Fibroblast of the aortic adventitia (primary cell): ENCODE data around the gene SLC24A3. TPM values are rescaled to one million over a fixed set of nuclear protein-coding genes. Genes with fewer than 3 reads are reported as not detected.

Source experiments
- DNase-seq: peaks from one replicate; pipeline ENCODE4 v3.0.0-alpha.2; 2010; ENCODE audit warnings: low read depth
- H3K4me3 ChIP-seq: 2 replicates; pipeline ENCODE4 v1.5.1; 2011; ENCODE audit warnings: low read depth, mild to moderate bottlenecking, control low read depth, low read length, moderate library complexity
- total RNA-seq: library from RNA; depleted of rRNA; stranded (reverse); fragments of >200 nt; gene quantifications from 2 replicates; pipeline ENCODE4 v1.2.3, GENCODE V29; 2012; ENCODE audit warnings: low replicate concordance
- TF ChIP-seq, protein P1 (sequence below): IDR thresholded peaks from 2 replicates; pipeline ENCODE4 v1.5.1; 2011; ENCODE audit warnings: mild to moderate bottlenecking, low read length, control low read depth, inconsistent platforms; ENCODE audit not compliant: insufficient read depth

SLC24A3 gene
- total RNA-seq, 1 donor, result not detected

GRCh38 chr20:19397666-19398065 lies 185.2 kb downstream of the SLC24A3 start:
- TF ChIP-seq, protein P1, sequence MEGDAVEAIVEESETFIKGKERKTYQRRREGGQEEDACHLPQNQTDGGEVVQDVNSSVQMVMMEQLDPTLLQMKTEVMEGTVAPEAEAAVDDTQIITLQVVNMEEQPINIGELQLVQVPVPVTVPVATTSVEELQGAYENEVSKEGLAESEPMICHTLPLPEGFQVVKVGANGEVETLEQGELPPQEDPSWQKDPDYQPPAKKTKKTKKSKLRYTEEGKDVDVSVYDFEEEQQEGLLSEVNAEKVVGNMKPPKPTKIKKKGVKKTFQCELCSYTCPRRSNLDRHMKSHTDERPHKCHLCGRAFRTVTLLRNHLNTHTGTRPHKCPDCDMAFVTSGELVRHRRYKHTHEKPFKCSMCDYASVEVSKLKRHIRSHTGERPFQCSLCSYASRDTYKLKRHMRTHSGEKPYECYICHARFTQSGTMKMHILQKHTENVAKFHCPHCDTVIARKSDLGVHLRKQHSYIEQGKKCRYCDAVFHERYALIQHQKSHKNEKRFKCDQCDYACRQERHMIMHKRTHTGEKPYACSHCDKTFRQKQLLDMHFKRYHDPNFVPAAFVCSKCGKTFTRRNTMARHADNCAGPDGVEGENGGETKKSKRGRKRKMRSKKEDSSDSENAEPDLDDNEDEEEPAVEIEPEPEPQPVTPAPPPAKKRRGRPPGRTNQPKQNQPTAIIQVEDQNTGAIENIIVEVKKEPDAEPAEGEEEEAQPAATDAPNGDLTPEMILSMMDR, result no peak
- no peak overlapping the region for H3K4me3 ChIP-seq
- no peak for DNase-seq

GRCh38 chr20:19401096-19401495 lies 188.7 kb downstream of the SLC24A3 start:
- no peak for DNase-seq
- no peak overlapping the region for H3K4me3 ChIP-seq
- TF ChIP-seq, protein P1, result no peak

GRCh38 chr20:19403549-19403948 lies 191.1 kb downstream of the SLC24A3 start:
- TF ChIP-seq, protein P1, result no peak
- H3K4me3 ChIP-seq, result no peak overlapping the region
- DNase-seq, result no peak

DNA sequence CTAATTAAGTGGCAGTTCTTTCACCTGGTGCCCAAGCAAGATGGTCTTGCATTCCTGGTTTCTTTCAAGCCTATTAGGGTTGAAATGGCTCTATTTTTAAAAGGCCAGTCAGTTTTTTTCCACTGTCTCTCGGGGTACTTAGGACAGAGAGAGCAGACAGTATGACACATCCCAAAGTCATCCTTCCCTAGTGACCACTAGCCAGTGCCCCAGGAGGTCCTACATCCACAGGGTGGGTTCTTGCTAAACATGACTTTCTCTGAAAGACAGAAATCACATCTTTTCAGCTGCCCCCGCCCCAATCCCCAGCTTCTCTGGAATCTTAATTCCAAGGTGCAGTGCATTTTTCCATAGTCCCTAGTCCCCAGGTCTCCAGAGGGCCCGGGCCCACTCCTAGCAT lies 192.4 kb downstream of the SLC24A3 start:
- TF ChIP-seq, protein P1, result no peak
- no peak overlapping the region for H3K4me3 ChIP-seq
- DNase-seq, result no peak

- no peak overlapping the region for H3K4me3 ChIP-seq
- DNase-seq, result no peak
- TF ChIP-seq, protein P1, result no peak
Measured at GRCh38 chr20:19405958-19406357, 193.5 kb downstream of the SLC24A3 start.

GRCh38 chr20:19406381-19406780 lies 193.9 kb downstream of the SLC24A3 start:
- H3K4me3 ChIP-seq, result no peak overlapping the region
- DNase-seq, result no peak
- TF ChIP-seq, protein P1, result no peak

- TF ChIP-seq, protein P1, result no peak
- DNase-seq, result no peak
- no peak overlapping the region for H3K4me3 ChIP-seq
Measured at GRCh38 chr20:19407196-19407595, 194.8 kb downstream of the SLC24A3 start.
